ENCODE data around the gene KLHL13.
"Not testable (repeated sequence)": the region's sequence is repeated elsewhere in the genome, so short reads cannot be mapped to it uniquely, and the experiment has no call there.

The KLHL13 gene

DNA sequence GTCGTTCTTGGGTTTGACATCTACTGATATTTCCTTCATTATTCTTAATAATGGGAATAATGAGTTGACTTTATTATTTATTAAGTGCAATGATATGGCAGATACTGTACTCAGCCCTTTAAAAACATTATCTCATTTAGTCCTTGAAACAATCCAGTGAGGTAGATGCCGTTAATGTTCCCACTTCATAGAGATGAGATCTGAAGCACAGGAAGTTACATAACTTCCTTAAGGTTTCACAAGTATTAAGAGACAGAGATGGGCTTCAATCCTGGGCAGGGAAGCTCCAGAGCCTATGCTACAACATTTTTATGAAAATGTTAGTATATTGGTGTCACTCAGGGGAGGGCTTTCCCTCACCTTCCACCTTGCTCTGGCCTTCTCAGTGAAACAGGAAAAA, 9.7 kb upstream of the KLHL13 start:
- TF ChIP-seq TARDBP (IDR thresholded peaks at IDR 0.05), result no peak
- no peak for TF ChIP-seq ARNT (IDR thresholded peaks at IDR 0.05)
- no peak for TF ChIP-seq LEF1 (IDR thresholded peaks at IDR 0.05; ENCODE audit: borderline replicate concordance)
- TF ChIP-seq CTBP1 (IDR thresholded peaks at IDR 0.05; ENCODE audit: borderline replicate concordance), result no peak
- no peak for DNase-seq (ENCODE audit: extremely low spot score)
- CTCF ChIA-PET, result no interaction called here
- POLR2A ChIA-PET, result no interaction called here

DNA sequence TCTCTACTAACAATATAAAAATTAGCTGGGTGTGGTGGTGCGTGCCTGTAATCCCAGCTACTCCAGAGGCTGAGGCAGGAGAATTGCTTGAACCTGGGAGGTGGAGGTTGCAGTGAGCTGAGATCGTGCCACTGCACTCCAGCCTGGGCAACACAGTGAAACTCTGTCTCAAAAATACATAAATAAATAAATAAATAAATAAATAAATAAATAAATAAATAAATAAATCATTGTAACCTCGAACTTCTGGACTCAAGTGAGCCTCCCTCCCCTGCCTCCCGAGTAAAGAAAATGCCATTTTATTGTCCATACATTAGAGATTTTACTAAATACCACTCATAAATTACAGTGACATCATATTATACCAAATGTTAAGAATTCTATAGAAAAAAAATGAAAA, 7.6 kb upstream of the KLHL13 start:
- CTCF ChIA-PET; DNase-seq (ENCODE audit: extremely low spot score); POLR2A ChIA-PET: not testable (repeated sequence)

DNA sequence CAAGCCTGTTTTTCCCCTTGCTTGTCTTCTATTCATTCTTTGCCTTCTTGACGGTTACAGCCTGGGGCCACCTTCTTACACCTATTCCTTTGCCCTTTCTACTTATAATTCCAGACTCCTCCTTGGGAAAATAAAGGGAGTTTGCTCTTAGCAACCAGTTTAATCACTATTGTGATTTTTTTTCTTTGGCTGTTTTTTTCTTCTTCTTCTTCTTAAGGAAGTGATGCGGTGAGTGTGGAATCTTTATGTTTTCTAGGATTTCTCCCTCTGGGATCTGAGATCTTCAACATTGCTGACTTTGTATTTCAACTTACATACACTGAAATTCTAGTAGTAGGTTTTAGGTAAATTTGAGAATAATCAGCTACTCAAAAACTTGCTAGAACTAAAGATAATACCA, 1.1 kb upstream of the KLHL13 start:
- DNase-seq (ENCODE audit: extremely low spot score), result no peak
- no peak for TF ChIP-seq SUZ12 (IDR thresholded peaks at IDR 0.05)
- no peak for TF ChIP-seq BHLHE40 (IDR thresholded peaks at IDR 0.05; ENCODE audit: borderline replicate concordance)
- TF ChIP-seq, protein P1, sequence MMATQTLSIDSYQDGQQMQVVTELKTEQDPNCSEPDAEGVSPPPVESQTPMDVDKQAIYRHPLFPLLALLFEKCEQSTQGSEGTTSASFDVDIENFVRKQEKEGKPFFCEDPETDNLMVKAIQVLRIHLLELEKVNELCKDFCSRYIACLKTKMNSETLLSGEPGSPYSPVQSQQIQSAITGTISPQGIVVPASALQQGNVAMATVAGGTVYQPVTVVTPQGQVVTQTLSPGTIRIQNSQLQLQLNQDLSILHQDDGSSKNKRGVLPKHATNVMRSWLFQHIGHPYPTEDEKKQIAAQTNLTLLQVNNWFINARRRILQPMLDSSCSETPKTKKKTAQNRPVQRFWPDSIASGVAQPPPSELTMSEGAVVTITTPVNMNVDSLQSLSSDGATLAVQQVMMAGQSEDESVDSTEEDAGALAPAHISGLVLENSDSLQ (IDR thresholded peaks at IDR 0.05), result no peak
- TF ChIP-seq NFRKB (IDR thresholded peaks at IDR 0.05), result no peak
- TF ChIP-seq L3MBTL2 (conservative IDR thresholded peaks at IDR 0.05), result no peak
- no peak for TF ChIP-seq LEF1 (IDR thresholded peaks at IDR 0.05; ENCODE audit: borderline replicate concordance)
- ChIA-PET POLR2A (no interaction called here), CTCF (no interaction called here)

DNA sequence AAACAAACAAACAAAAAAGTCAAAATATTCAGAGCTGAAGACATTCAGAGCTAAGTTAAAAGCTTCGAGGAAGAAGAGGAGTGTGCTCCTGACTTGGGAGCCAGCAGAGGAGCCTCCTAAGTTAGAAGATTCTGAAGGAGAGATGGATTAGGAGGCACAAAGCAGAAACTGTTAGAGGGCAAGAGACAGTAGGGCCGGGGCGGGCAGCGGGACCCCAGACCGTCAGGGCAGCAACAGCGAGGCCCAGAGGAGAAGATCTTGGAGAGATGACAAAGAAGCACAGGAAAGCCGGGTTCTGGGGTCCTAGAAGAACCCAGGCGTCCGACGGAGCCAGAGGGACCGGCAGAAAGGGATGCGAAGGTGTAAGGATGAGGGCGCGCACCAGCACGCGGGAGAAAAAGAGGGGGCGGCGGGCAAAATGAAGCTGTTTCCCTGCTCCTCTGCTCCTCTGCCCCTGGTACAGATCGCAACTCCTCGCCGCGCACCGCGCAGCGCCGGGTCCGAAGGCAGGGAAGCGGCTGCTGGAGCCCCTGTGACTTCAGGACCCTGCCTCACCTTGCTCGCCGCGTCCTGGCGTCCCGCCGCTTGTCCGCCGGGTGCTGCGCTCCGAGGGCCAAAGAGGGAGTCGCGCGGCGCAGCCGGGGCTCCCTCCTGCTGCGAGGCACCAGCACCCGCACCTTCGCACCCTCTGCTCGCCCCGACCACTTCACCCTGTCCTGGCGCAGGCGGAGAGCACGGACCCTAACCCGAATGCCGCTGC, 477 bp downstream of the KLHL13 start:
- POLR2A ChIA-PET, result interaction anchor here (0.8 to 1.0 kb wide), 2 partner anchors 28 to 63 kb away, joined by 3 read pairs; no protein-coding TSS in a partner anchor
- peak; percentile 30 for DNase-seq (ENCODE audit: extremely low spot score)
- CTCF ChIA-PET, result interaction anchor here (0.6 kb wide), 1 partner anchor 47 kb away, joined by 4 read pairs; no protein-coding TSS in a partner anchor
- TF ChIP-seq L3MBTL2 (conservative IDR thresholded peaks at IDR 0.05) (peak; percentile 34), HDGF (IDR thresholded peaks at IDR 0.05; ENCODE audit: borderline replicate concordance) (no peak)

DNA sequence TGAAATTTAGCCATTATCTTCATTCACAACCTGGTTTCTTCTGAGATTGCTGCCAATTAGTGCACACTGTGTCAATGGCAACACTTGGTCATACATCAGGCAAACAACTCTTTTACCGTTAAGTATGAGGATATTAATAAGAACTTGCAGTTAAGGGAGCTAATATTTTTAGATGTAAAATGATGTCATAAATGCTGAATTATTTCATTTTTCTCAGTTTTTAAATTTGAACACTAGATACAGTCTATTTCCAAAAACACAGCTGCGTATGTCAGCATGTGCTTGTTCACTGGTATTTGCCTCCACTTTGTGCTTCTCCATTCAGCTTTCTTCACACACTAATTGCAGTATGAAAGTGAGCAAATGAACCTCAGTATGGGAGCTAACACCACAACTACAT, 1.6 kb downstream of the KLHL13 start:
- no peak for DNase-seq (ENCODE audit: extremely low spot score)
- TF ChIP-seq HDGF (IDR thresholded peaks at IDR 0.05; ENCODE audit: borderline replicate concordance), result no peak
- no peak for TF ChIP-seq BHLHE40 (IDR thresholded peaks at IDR 0.05; ENCODE audit: borderline replicate concordance)
- TF ChIP-seq SP1 (IDR thresholded peaks at IDR 0.05), result no peak
- no peak for TF ChIP-seq TARDBP (IDR thresholded peaks at IDR 0.05)
- TF ChIP-seq LEF1 (IDR thresholded peaks at IDR 0.05; ENCODE audit: borderline replicate concordance), result no peak
- TF ChIP-seq FOXM1 (IDR thresholded peaks at IDR 0.05; ENCODE audit: borderline replicate concordance), result no peak
- TF ChIP-seq ZNF384 (IDR thresholded peaks at IDR 0.05), result no peak
- no peak for TF ChIP-seq FOXA1 (IDR thresholded peaks at IDR 0.05)
- no peak for TF ChIP-seq NFRKB (IDR thresholded peaks at IDR 0.05)
- no peak for TF ChIP-seq ARNT (IDR thresholded peaks at IDR 0.05)
- TF ChIP-seq L3MBTL2 (conservative IDR thresholded peaks at IDR 0.05), result no peak
- TF ChIP-seq FOXK2 (IDR thresholded peaks at IDR 0.05), result no peak
- TF ChIP-seq ELF4 (IDR thresholded peaks at IDR 0.05), result no peak
- no peak for TF ChIP-seq SUZ12 (IDR thresholded peaks at IDR 0.05)
- TF ChIP-seq CTBP1 (IDR thresholded peaks at IDR 0.05; ENCODE audit: borderline replicate concordance), result no peak
- TF ChIP-seq, protein P1 (IDR thresholded peaks at IDR 0.05), result no peak
- ChIA-PET CTCF (no interaction called here), POLR2A (no interaction called here)

DNA sequence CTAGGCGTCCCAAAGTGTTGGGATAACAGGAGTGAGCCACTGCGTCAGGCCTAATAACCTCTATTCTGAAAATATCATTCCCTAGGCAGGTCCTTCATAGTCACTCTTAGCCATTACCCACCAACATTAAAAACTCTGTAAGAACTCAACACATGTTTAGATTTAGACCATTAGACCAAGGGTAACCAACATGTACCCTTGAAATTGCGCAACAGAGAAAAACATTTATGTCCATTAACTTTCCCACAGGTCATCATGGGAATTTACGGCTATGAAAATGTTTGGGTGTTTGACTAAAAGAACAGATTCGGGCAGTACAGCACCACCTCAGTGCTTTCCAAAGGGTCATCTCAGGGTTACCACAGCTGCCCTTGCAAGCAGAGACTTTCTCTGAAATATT, 7.5 kb downstream of the KLHL13 start:
- ChIA-PET POLR2A (no interaction called here), CTCF (no interaction called here)
- TF ChIP-seq, protein P1 (IDR thresholded peaks at IDR 0.05), result no peak
- no peak for TF ChIP-seq ZNF384 (IDR thresholded peaks at IDR 0.05)
- DNase-seq (ENCODE audit: extremely low spot score), result no peak

DNA sequence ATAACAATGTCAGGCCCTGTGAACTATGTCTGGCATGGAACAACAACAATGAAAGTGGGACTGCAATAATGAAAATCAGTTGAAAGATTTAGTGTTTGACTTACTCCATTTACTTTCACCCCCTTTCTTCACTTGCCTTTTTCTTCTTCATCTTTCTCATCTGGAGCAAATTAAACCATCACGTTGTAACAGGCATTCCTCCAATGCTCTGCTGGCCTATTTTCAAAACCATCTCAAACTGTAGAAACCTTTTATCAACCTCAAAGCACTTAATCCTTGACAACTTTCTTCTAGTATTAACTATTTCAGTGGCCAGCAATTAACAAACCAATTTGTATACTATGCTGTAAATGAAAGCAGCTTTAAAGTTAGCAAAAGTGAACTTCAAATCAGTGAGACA, 8.3 kb downstream of the KLHL13 start:
- CTCF ChIA-PET, result no interaction called here

More for the DNA sequence above, 8.3 kb downstream of the KLHL13 start:
- no peak for DNase-seq (ENCODE audit: extremely low spot score)
- POLR2A ChIA-PET, result no interaction called here
- no peak for TF ChIP-seq FOXK2 (IDR thresholded peaks at IDR 0.05)
- no peak for TF ChIP-seq SP1 (IDR thresholded peaks at IDR 0.05)
- no peak for TF ChIP-seq BHLHE40 (IDR thresholded peaks at IDR 0.05; ENCODE audit: borderline replicate concordance)
- no peak for TF ChIP-seq CTBP1 (IDR thresholded peaks at IDR 0.05; ENCODE audit: borderline replicate concordance)
- no peak for TF ChIP-seq ZNF384 (IDR thresholded peaks at IDR 0.05)
- no peak for TF ChIP-seq HDGF (IDR thresholded peaks at IDR 0.05; ENCODE audit: borderline replicate concordance)
- TF ChIP-seq ELF4 (IDR thresholded peaks at IDR 0.05), result no peak
- no peak for TF ChIP-seq NFRKB (IDR thresholded peaks at IDR 0.05)
- TF ChIP-seq FOXM1 (IDR thresholded peaks at IDR 0.05; ENCODE audit: borderline replicate concordance), result no peak
- no peak for TF ChIP-seq ARNT (IDR thresholded peaks at IDR 0.05)
- TF ChIP-seq FOXA1 (IDR thresholded peaks at IDR 0.05), result no peak
- no peak for TF ChIP-seq L3MBTL2 (conservative IDR thresholded peaks at IDR 0.05)
- TF ChIP-seq, protein P1 (IDR thresholded peaks at IDR 0.05), result no peak

Data from HEK293T (cell line).